ENCODE data around the gene HCFC1R1.

- TF ChIP-seq POLR2A (IDR thresholded peaks at IDR 0.05; ENCODE audit: low read length) (no peak), GATA1 (IDR thresholded peaks at IDR 0.05; ENCODE audit: low read depth, low read length) (no peak)
These were observed 1.5 kb downstream of the HCFC1R1 start for GRCh38 chr16:3022208-3022683.
